ENCODE measurements around the gene NKX3-2. TPM values are rescaled to one million over a fixed set of nuclear protein-coding genes. Genes with fewer than 3 reads are reported as not detected.
"Not testable (repeated sequence)": the region's sequence is repeated elsewhere in the genome, so short reads cannot be mapped to it uniquely, and the experiment has no call there.

Gene NKX3-2
- total RNA-seq, 2 experiments from 2014 or later = not detected

- H3K4me3 Mint-ChIP-seq = no peak overlapping the region
- H3K27ac Mint-ChIP-seq = no peak overlapping the region
- H3K4me1 Mint-ChIP-seq (ENCODE audit: low read depth) = no peaks in the 10 kb centered on the region
- no peak for DNase-seq
- ChIA-PET POLR2A (no interaction called here), CTCF (interaction anchor here (1.2 to 1.6 kb wide), 3 partner anchors 13 to 711 kb away, joined by 3 to 6 read pairs (median 4); no protein-coding TSS in a partner anchor)
- H3K9me3 Mint-ChIP-seq = no peaks in the 10 kb centered on the region
- peaks cover 1% of the 10 kb centered on the region for H3K36me3 Mint-ChIP-seq (ENCODE audit: low read depth)
- no peak for TF ChIP-seq CTCF (IDR thresholded peaks at IDR 0.05)
- peaks cover 4% of the 10 kb centered on the region for H3K27me3 Mint-ChIP-seq
- intact Hi-C loops (cut with micrococcal nuclease) = no loop called here
- no peak for ATAC-seq
These were observed 17.4 kb upstream of the NKX3-2 start for GRCh38 chr4:13561673-13562072.

- CTCF ChIA-PET; H3K36me3 Mint-ChIP-seq (ENCODE audit: low read depth); DNase-seq; H3K4me1 Mint-ChIP-seq (ENCODE audit: low read depth); intact Hi-C loops (cut with micrococcal nuclease); H3K27ac Mint-ChIP-seq; H3K9me3 Mint-ChIP-seq; H3K4me3 Mint-ChIP-seq; POLR2A ChIA-PET; ATAC-seq; H3K27me3 Mint-ChIP-seq: not testable (repeated sequence)
These were observed 15.8 kb upstream of the NKX3-2 start for GRCh38 chr4:13560111-13560510.

GRCh38 chr4:13559413-13559812 is 15.1 kb upstream of the NKX3-2 start:
- intact Hi-C loops (cut with micrococcal nuclease) = no loop called here
- no peaks in the 10 kb centered on the region for H3K9me3 Mint-ChIP-seq
- no peak overlapping the region for H3K27ac Mint-ChIP-seq
- H3K4me3 Mint-ChIP-seq = no peak overlapping the region
- POLR2A ChIA-PET = no interaction called here
- H3K4me1 Mint-ChIP-seq (ENCODE audit: low read depth) = no peaks in the 10 kb centered on the region
- no peak for TF ChIP-seq CTCF (IDR thresholded peaks at IDR 0.05)
- CTCF ChIA-PET = no interaction called here
- DNase-seq = no peak
- peaks cover 6% of the 10 kb centered on the region for H3K27me3 Mint-ChIP-seq
- no peaks in the 10 kb centered on the region for H3K36me3 Mint-ChIP-seq (ENCODE audit: low read depth)
- no peak for ATAC-seq

- TF ChIP-seq CTCF (IDR thresholded peaks at IDR 0.05) = no peak
- no peak overlapping the region for H3K27ac Mint-ChIP-seq
- no peak overlapping the region for H3K4me3 Mint-ChIP-seq
- H3K36me3 Mint-ChIP-seq (ENCODE audit: low read depth) = no peaks in the 10 kb centered on the region
- DNase-seq = no peak
- peaks cover 6% of the 10 kb centered on the region for H3K27me3 Mint-ChIP-seq
- CTCF ChIA-PET = interaction anchor here (1.8 kb wide), 1 partner anchor 11 kb away, joined by 5 read pairs; no protein-coding TSS in a partner anchor
- ATAC-seq = no peak
- H3K4me1 Mint-ChIP-seq (ENCODE audit: low read depth) = no peaks in the 10 kb centered on the region
- POLR2A ChIA-PET = no interaction called here
- intact Hi-C loops (cut with micrococcal nuclease) = no loop called here
- H3K9me3 Mint-ChIP-seq = no peaks in the 10 kb centered on the region
These were observed 14.6 kb upstream of the NKX3-2 start for GRCh38 chr4:13558881-13559280.

GRCh38 chr4:13555325-13555724 is 11.0 kb upstream of the NKX3-2 start:
- Mint-ChIP-seq H3K4me1 (ENCODE audit: low read depth) (no peaks in the 10 kb centered on the region), H3K4me3 (no peak overlapping the region)
- intact Hi-C loops (cut with micrococcal nuclease) = no loop called here

More at GRCh38 chr4:13555325-13555724, 11.0 kb upstream of the NKX3-2 start:
- ChIA-PET POLR2A (no interaction called here), CTCF (no interaction called here)
- Mint-ChIP-seq H3K9me3 (peaks cover 2% of the 10 kb centered on the region), H3K36me3 (ENCODE audit: low read depth) (no peaks in the 10 kb centered on the region), H3K27ac (no peak overlapping the region), H3K27me3 (peaks cover 32% of the 10 kb centered on the region)
- ATAC-seq = no peak
- no peak for DNase-seq
- TF ChIP-seq CTCF (IDR thresholded peaks at IDR 0.05) = no peak
